Panc1 (cell line): ENCODE data around the gene KRT86. TPM values are rescaled to one million over a fixed set of nuclear protein-coding genes. Genes with fewer than 3 reads are reported as not detected.

ENCODE experiments used
- ATAC-seq: fragments of 200-7000 bp; cut with Tn5 transposase; 2 replicates; pipeline ENCODE4 v1.9.1; 2020; ENCODE audit warnings: mild to moderate bottlenecking, moderate library complexity
- BruUV-seq: library from RNA; stranded (reverse); fragments of 400-500 nt; replicated peaks from 2 replicates; lab custom pipeline; 2021; lab: Mats Ljungman, UMichigan
- CTCF ChIA-PET: fragments of 300-600 bp; sonication (Branson Sonifier 250); formaldehyde crosslinking; loops from one replicate; lab custom pipeline; 2022; ENCODE audit warnings: antibody characterized with exemption; lab: Charles Lee
- POLR2A ChIA-PET: fragments of 300-600 bp; sonication (Branson Sonifier 250); formaldehyde crosslinking; loops from one replicate; lab custom pipeline; 2022; ENCODE audit warnings: antibody characterized with exemption; lab: Charles Lee
- DNase-seq: peaks from one replicate; pipeline ENCODE4 v3.0.0-alpha.2; 2010; ENCODE audit warnings: low read depth, low spot score
- H3K27ac ChIP-seq: 2 replicates; pipeline ENCODE4 v1.5.1; 2011; ENCODE audit warnings: mild to moderate bottlenecking, low read length, inconsistent platforms
- H3K27me3 ChIP-seq: fragments of 200-500 bp; sonication (Bioruptor generic); 2 replicates; pipeline ENCODE4 v1.6.0; 2014; ENCODE audit warnings: low read length, inconsistent platforms; ENCODE audit not compliant: control insufficient read depth, insufficient read depth
- H3K36me3 ChIP-seq: fragments of 200-500 bp; sonication (Bioruptor generic); 2 replicates; pipeline ENCODE4 v1.5.1; 2014; ENCODE audit warnings: inconsistent platforms, mild to moderate bottlenecking, low read length, moderate library complexity; ENCODE audit not compliant: control insufficient read depth, insufficient read depth
- H3K4me1 ChIP-seq: 2 replicates; pipeline ENCODE4 v1.5.1; 2011; ENCODE audit warnings: inconsistent platforms, mild to moderate bottlenecking, low read length, moderate library complexity; ENCODE audit not compliant: control insufficient read depth, insufficient read depth
- H3K4me3 ChIP-seq, 2 experiments: 2 replicates each; pipeline ENCODE4 v1.5.1; 2011 to 2012; ENCODE audit warnings: low read depth in 2 of 2, low read length in 2 of 2, mild to moderate bottlenecking in 2 of 2, inconsistent platforms in 1 of 2, moderate library complexity in 1 of 2
- H3K9me3 ChIP-seq: fragments of 200-500 bp; sonication (Bioruptor generic); 2 replicates; pipeline ENCODE4 v1.5.1; 2014; ENCODE audit warnings: low read depth, mild to moderate bottlenecking, inconsistent platforms, low read length, moderate library complexity; ENCODE audit not compliant: control insufficient read depth, insufficient read depth
- CTCF ChIP-seq: fragments of 450-650 bp; IDR thresholded peaks from 2 replicates; pipeline ENCODE4 v1.5.1; 2017; ENCODE audit warnings: mild to moderate bottlenecking
- POLR2AphosphoS5 ChIP-seq: IDR thresholded peaks from 2 replicates; pipeline ENCODE4 v1.6.1; 2012; ENCODE audit warnings: mild to moderate bottlenecking, low read depth, low read length, moderate library complexity
- SIN3A ChIP-seq: IDR thresholded peaks from 2 replicates; pipeline ENCODE4 v1.6.1; 2012; ENCODE audit warnings: low read depth, mild to moderate bottlenecking, low read length, moderate library complexity, borderline replicate concordance; ENCODE audit not compliant: insufficient read depth
- TCF7L2 ChIP-seq: IDR thresholded peaks from 2 replicates; pipeline ENCODE4 v1.6.1; 2011; ENCODE audit warnings: mild to moderate bottlenecking, low read depth, low read length, inconsistent platforms
- in situ Hi-C: cut with HindIII; loops from 2 replicates; pipeline ENCODE4 v1.10.0; 2016; ENCODE audit warnings: low sequenced_read_pairs, low pct_unique_long_range_greater_than_20kb
- intact Hi-C: fragments of 100-400 bp; cut with micrococcal nuclease; formaldehyde crosslinking; loops from one replicate; pipeline ENCODE4 v1.10.0; 2022; ENCODE audit not compliant: unreplicated experiment
- total RNA-seq: library from RNA; stranded (reverse); gene quantifications from one replicate; pipeline ENCODE4 v1.2.1, GENCODE V29; 2021; ENCODE audit not compliant: unreplicated experiment
- TF ChIP-seq, protein P1 (sequence below), 2 experiments: IDR thresholded peaks; 2 replicates each; pipeline ENCODE4 v1.6.1; 2011 to 2012; ENCODE audit warnings: low read depth in 2 of 2, control low read depth in 1 of 2, low read length in 1 of 2, mild to moderate bottlenecking in 1 of 2, moderate library complexity in 1 of 2; ENCODE audit not compliant: insufficient read depth in 1 of 2

The KRT86 gene
- total RNA-seq, 1 experiment from 2014 or later = 1.1 TPM

GRCh38 chr12:52355176-52355575 lies 80.7 kb downstream of the KRT86 start:
- H3K9me3 ChIP-seq = no peaks in the 10 kb centered on the region
- TF ChIP-seq SIN3A (no peak), CTCF (no peak), POLR2AphosphoS5 (no peak), TCF7L2 (no peak)
- TF ChIP-seq, protein P1, sequence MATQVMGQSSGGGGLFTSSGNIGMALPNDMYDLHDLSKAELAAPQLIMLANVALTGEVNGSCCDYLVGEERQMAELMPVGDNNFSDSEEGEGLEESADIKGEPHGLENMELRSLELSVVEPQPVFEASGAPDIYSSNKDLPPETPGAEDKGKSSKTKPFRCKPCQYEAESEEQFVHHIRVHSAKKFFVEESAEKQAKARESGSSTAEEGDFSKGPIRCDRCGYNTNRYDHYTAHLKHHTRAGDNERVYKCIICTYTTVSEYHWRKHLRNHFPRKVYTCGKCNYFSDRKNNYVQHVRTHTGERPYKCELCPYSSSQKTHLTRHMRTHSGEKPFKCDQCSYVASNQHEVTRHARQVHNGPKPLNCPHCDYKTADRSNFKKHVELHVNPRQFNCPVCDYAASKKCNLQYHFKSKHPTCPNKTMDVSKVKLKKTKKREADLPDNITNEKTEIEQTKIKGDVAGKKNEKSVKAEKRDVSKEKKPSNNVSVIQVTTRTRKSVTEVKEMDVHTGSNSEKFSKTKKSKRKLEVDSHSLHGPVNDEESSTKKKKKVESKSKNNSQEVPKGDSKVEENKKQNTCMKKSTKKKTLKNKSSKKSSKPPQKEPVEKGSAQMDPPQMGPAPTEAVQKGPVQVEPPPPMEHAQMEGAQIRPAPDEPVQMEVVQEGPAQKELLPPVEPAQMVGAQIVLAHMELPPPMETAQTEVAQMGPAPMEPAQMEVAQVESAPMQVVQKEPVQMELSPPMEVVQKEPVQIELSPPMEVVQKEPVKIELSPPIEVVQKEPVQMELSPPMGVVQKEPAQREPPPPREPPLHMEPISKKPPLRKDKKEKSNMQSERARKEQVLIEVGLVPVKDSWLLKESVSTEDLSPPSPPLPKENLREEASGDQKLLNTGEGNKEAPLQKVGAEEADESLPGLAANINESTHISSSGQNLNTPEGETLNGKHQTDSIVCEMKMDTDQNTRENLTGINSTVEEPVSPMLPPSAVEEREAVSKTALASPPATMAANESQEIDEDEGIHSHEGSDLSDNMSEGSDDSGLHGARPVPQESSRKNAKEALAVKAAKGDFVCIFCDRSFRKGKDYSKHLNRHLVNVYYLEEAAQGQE (IDR thresholded peaks at IDR 0.05; ENCODE audit: insufficient read depth in 1 of 2, low read depth in 2 of 2, low read length in 1 of 2) = no peak
- H3K27me3 ChIP-seq = 0 out of 2 replicates have a peak, but pooled peaks cover 2% of the 10 kb centered on the region
- H3K4me3 ChIP-seq = no peak overlapping the region
- in situ Hi-C loops (no loop called here), intact Hi-C loops (no loop called here)
- no peaks in the 10 kb centered on the region for H3K4me1 ChIP-seq
- H3K36me3 ChIP-seq = no peaks in the 10 kb centered on the region
- ChIA-PET CTCF (no interaction called here), POLR2A (no interaction called here)
- H3K27ac ChIP-seq = no peak overlapping the region
- ATAC-seq (no peak), DNase-seq (no peak)
- no TSS peak for BruUV-seq

DNA sequence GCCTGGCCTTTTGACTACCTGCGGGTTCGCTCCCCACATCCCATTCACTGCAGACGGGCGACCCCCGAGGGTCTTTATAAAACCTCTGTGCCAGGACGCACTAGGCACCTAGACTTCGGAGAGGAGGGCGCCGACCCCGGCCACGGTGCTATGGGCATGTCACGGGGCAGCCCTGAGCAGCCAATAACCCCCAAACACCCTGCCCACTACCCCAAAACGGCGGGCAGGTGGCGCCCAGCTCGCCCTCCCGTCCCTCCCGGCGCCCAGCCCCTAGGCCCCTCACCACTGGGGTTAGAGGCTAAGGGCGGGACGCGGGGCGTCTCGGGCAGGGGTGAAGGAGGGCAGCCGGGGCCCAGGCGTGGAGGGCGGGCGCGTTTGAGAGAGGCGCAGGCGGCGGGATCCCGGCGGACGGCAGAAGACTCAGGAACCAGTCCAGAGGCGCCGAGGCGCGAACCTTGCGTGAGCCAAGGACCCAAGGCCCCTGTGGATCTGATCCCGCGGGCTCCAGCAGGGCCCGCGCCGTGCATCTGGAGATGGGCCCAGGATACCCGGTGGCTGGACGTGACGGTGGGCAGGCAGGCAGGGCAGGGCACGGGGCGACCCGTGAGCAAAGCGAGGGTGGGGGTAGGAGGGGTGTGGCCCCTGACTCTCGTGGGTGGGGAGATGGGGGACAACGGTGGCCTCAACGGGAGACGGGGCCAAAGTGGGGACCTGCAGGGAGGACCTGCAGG lies 81.8 kb downstream of the KRT86 start:
- DNase-seq = no peak
- ATAC-seq = no peak
- ChIA-PET CTCF (no interaction called here), POLR2A (no interaction called here)
- in situ Hi-C loops = no loop called here
- intact Hi-C loops = no loop called here
- Histone ChIP-seq H3K4me3 (no peak overlapping the region), H3K27ac (no peak overlapping the region), H3K4me1 (no peaks in the 10 kb centered on the region), H3K36me3 (no peaks in the 10 kb centered on the region), H3K9me3 (no peaks in the 10 kb centered on the region), H3K27me3 (0 out of 2 replicates have a peak, but pooled peaks cover 2% of the 10 kb centered on the region)
- no TSS peak for BruUV-seq
- TF ChIP-seq, protein P1 (IDR thresholded peaks at IDR 0.05; ENCODE audit: insufficient read depth in 1 of 2, low read depth in 2 of 2, low read length in 1 of 2) = no peak
- no peak for TF ChIP-seq CTCF
- no peak for TF ChIP-seq TCF7L2
- no peak for TF ChIP-seq SIN3A
